CD14-positive monocyte (primary cell): ENCODE data around the gene FANCC. TPM values are rescaled to one million over a fixed set of nuclear protein-coding genes. Genes with fewer than 3 reads are reported as not detected.

Source experiments
- DNase-seq, 3 donors: peaks; one replicate each; pipeline ENCODE4 v3.0.0-alpha.2; 2011 to 2022
- H2AFZ ChIP-seq: 2 replicates; pipeline ENCODE4 v1.6.0; 2012; ENCODE audit warnings: mild to moderate bottlenecking, low read depth, low read length, inconsistent platforms; ENCODE audit not compliant: insufficient read depth, poor library complexity, severe bottlenecking
- H3K27ac ChIP-seq, 2 donors: 1 replicate in 1 of 2; 2 replicates in 1 of 2; pipeline ENCODE4 v1.5.1; 2012 to 2013; ENCODE audit warnings: low read length in 2 of 2, control low read depth in 1 of 2, inconsistent platforms in 1 of 2, low read depth in 1 of 2, mild to moderate bottlenecking in 1 of 2
- H3K27me3 ChIP-seq, 2 donors: one replicate each; pipeline versions ENCODE4 v1.6.0 to v1.6.1; 2011 to 2013; ENCODE audit warnings: low read length in 2 of 2; ENCODE audit not compliant: control insufficient read depth in 2 of 2, insufficient read depth in 2 of 2
- H3K36me3 ChIP-seq, 2 donors: replicated peaks in 1 of 2; 1 replicate in 1 of 2; 2 replicates in 1 of 2; pipeline versions ENCODE4 v1.5.1 to v1.6.1; 2012 to 2013; ENCODE audit warnings: low read length in 2 of 2, control low read depth in 1 of 2, inconsistent platforms in 1 of 2, mild to moderate bottlenecking in 1 of 2; ENCODE audit not compliant: insufficient read depth in 2 of 2, control insufficient read depth in 1 of 2
- H3K4me1 ChIP-seq, 2 donors: 1 replicate in 1 of 2; 2 replicates in 1 of 2; pipeline versions ENCODE4 v1.5.1 to v1.6.1; 2012 to 2013; ENCODE audit warnings: low read length in 2 of 2, control low read depth in 1 of 2, inconsistent platforms in 1 of 2, mild to moderate bottlenecking in 1 of 2, moderate library complexity in 1 of 2; ENCODE audit not compliant: insufficient read depth in 2 of 2, control insufficient read depth in 1 of 2
- H3K4me2 ChIP-seq: replicated peaks from 2 replicates; pipeline ENCODE3; 2012; ENCODE audit warnings: low read length, moderate library complexity, mild to moderate bottlenecking; ENCODE audit not compliant: poor library complexity, severe bottlenecking; ENCODE audit errors: extremely low read depth
- H3K4me3 ChIP-seq, 3 experiments: fragments of 200-600 bp in 1 of 3; sonication (generic) in 1 of 3; replicated peaks in 1 of 3; 1 replicate in 2 of 3; 2 replicates in 1 of 3; pipeline ENCODE4 v1.5.1; 2011 to 2013; ENCODE audit warnings: low read length in 3 of 3, mild to moderate bottlenecking in 3 of 3, control low read depth in 2 of 3, low read depth in 2 of 3, inconsistent platforms in 1 of 3, moderate library complexity in 1 of 3
- H3K79me2 ChIP-seq: 2 replicates; pipeline ENCODE4 v1.6.0; 2012; ENCODE audit warnings: mild to moderate bottlenecking, control low read depth, inconsistent platforms, low read length, moderate library complexity; ENCODE audit not compliant: insufficient read depth
- H3K9ac ChIP-seq: 2 replicates; pipeline ENCODE4 v1.6.0; 2017; ENCODE audit warnings: low read length, mild to moderate bottlenecking; ENCODE audit not compliant: insufficient read depth, poor library complexity, severe bottlenecking
- H3K9me3 ChIP-seq, 2 donors: replicated peaks in 1 of 2; 1 replicate in 1 of 2; 2 replicates in 1 of 2; pipeline versions ENCODE4 v1.5.1 to v1.6.1; 2012 to 2013; ENCODE audit warnings: low read length in 2 of 2, control low read depth in 1 of 2; ENCODE audit not compliant: control insufficient read depth in 1 of 2, insufficient read depth in 1 of 2
- H4K20me1 ChIP-seq: 2 replicates; pipeline ENCODE4 v1.6.0; 2012; ENCODE audit warnings: mild to moderate bottlenecking, low read length, control low read depth, moderate library complexity; ENCODE audit not compliant: insufficient read depth
- H3K27ac Mint-ChIP-seq, 7 donors: one replicate each; pipeline ENCODE4 v1.8.0; 2020; ENCODE audit warnings: mild to moderate bottlenecking in 7 of 7, mixed read lengths in 7 of 7, moderate library complexity in 6 of 7, inconsistent platforms in 2 of 7
- H3K27me3 Mint-ChIP-seq, 3 donors: one replicate each; pipeline ENCODE4 v1.8.0; 2021 to 2022; ENCODE audit warnings: low read depth in 3 of 3, mild to moderate bottlenecking in 3 of 3, mixed read lengths in 3 of 3, moderate library complexity in 3 of 3, inconsistent platforms in 1 of 3
- H3K36me3 Mint-ChIP-seq, 2 donors: one replicate each; pipeline ENCODE4 v1.8.0; 2020; ENCODE audit warnings: mixed read lengths in 2 of 2, inconsistent platforms in 1 of 2, mild to moderate bottlenecking in 1 of 2
- H3K4me1 Mint-ChIP-seq: one replicate; pipeline ENCODE4 v1.8.0; 2020; ENCODE audit warnings: mild to moderate bottlenecking, mixed read lengths
- H3K4me3 Mint-ChIP-seq, 2 donors: one replicate each; pipeline ENCODE4 v1.8.0; 2020; ENCODE audit warnings: mild to moderate bottlenecking in 2 of 2, mixed read lengths in 2 of 2, moderate library complexity in 1 of 2
- H3K9me3 Mint-ChIP-seq, 7 donors: one replicate each; pipeline ENCODE4 v1.8.0; 2020 to 2022; ENCODE audit warnings: mixed read lengths in 7 of 7, mild to moderate bottlenecking in 6 of 7, moderate library complexity in 6 of 7, inconsistent platforms in 2 of 7
- CTCF ChIP-seq: fragments of 200-600 bp; IDR thresholded peaks from one replicate; pipeline ENCODE4 v1.8.0; 2022; ENCODE audit warnings: antibody characterized with exemption, mild to moderate bottlenecking
- WGBS: methylation state at CpG from one replicate; pipeline ENCODE4 v1.1.5; 2013; ENCODE audit warnings: missing lambda C conversion rate; ENCODE audit not compliant: insufficient coverage; 5-methylcytosine and 5-hydroxymethylcytosine counted together
- intact Hi-C, 2 donors: fragments of 100-400 bp; cut with micrococcal nuclease; formaldehyde crosslinking; loops; one replicate each; pipeline versions ENCODE4 v1.15.0 to v1.15.1; 2023
- polyA plus RNA-seq, 3 donors: library from polyadenylated mRNA; depleted of rRNA in 1 of 3; unstranded in 2 of 3; stranded (reverse) in 1 of 3; fragments of 300-500 nt in 2 of 3; fragments of >200 nt in 1 of 3; fragmentation: Illumina TruSeq in 2 of 3; gene quantifications; 1 replicate in 2 of 3; 2 replicates in 1 of 3; pipeline ENCODE4 v1.2.3, GENCODE V29; 2012 to 2021

The FANCC gene
- polyA plus RNA-seq, 3 donors, result 1.2 to 2.2 (median 1.5) TPM

GRCh38 chr9:95057101-95057500, 260.4 kb downstream of the FANCC start:
- no peak overlapping the region for H2AFZ ChIP-seq
- WGBS, result no CpG with 5 or more reads among the region's 10 CpGs
- no peaks in the 10 kb centered on the region for H4K20me1 ChIP-seq
- H3K27me3 ChIP-seq, result no peaks in the 10 kb centered on the region
- H3K4me3 ChIP-seq, result no peak overlapping the region
- H3K9me3 ChIP-seq, result no peaks in the 10 kb centered on the region
- peaks cover 0 to 1% (median 0%) of the 10 kb centered on the region in 7 donors for H3K9me3 Mint-ChIP-seq
- no peaks in the 10 kb centered on the region for H3K4me1 Mint-ChIP-seq
- no peak overlapping the region for H3K27ac Mint-ChIP-seq
- H3K4me3 Mint-ChIP-seq, result no peak overlapping the region
- no peaks in the 10 kb centered on the region for H3K36me3 ChIP-seq
- intact Hi-C loops, result no loop called here
- H3K4me2 ChIP-seq, result no peak overlapping the region
- H3K27ac ChIP-seq, result no peak overlapping the region
- no peak for TF ChIP-seq CTCF
- H3K9ac ChIP-seq, result no peak overlapping the region
- peaks cover 0 to 6% (median 2%) of the 10 kb centered on the region in 3 donors for H3K27me3 Mint-ChIP-seq
- H3K36me3 Mint-ChIP-seq, result peaks cover 0 to 8% of the 10 kb centered on the region in 2 donors
- H3K4me1 ChIP-seq, result no peaks in the 10 kb centered on the region
- H3K79me2 ChIP-seq, result no peaks in the 10 kb centered on the region
- no peak for DNase-seq

- no peak overlapping the region for H3K27ac Mint-ChIP-seq
- no peak overlapping the region for H3K4me3 ChIP-seq
- H3K4me1 ChIP-seq, result no peaks in the 10 kb centered on the region
- WGBS, result 92% methylated on average over 13 of the region's 15 CpGs
- no peaks in the 10 kb centered on the region for H3K79me2 ChIP-seq
- intact Hi-C loops, result no loop called here
- DNase-seq, result no peak
- no peak for TF ChIP-seq CTCF
- H3K36me3 ChIP-seq, result no peaks in the 10 kb centered on the region
- no peak overlapping the region for H3K4me2 ChIP-seq
- no peaks in the 10 kb centered on the region for H3K27me3 ChIP-seq
- H3K9me3 Mint-ChIP-seq, result peaks cover 0 to 2% (median 0%) of the 10 kb centered on the region in 7 donors
- H3K27ac ChIP-seq, result no peak overlapping the region
- no peak overlapping the region for H2AFZ ChIP-seq
- peaks cover 2 to 12% (median 3%) of the 10 kb centered on the region in 3 donors for H3K27me3 Mint-ChIP-seq
- no peaks in the 10 kb centered on the region for H3K9me3 ChIP-seq
- no peak overlapping the region for H3K4me3 Mint-ChIP-seq
- no peaks in the 10 kb centered on the region for H4K20me1 ChIP-seq
- H3K9ac ChIP-seq, result no peak overlapping the region
- no peaks in the 10 kb centered on the region for H3K4me1 Mint-ChIP-seq
- H3K36me3 Mint-ChIP-seq, result peaks cover 0 to 8% of the 10 kb centered on the region in 2 donors
Observed at GRCh38 chr9:95055851-95056551, 261.5 kb downstream of the FANCC start.
